SK-N-MC (cell line): Measurements from ENCODE around the gene SLC5A9.

ENCODE experiments used
- DNase-seq: peaks from one replicate; pipeline ENCODE4 v3.0.0-alpha.2; 2011; ENCODE audit warnings: low read depth, low spot score
- H3K27ac ChIP-seq: fragments of 200-600 bp; sonication (generic); 2 replicates; pipeline ENCODE4 v1.5.1; 2016; ENCODE audit warnings: mixed run types
- H3K36me3 ChIP-seq: fragments of 200-600 bp; sonication (generic); 2 replicates; pipeline ENCODE4 v1.6.1; 2017; ENCODE audit warnings: antibody characterized with exemption, low read length, mixed read lengths; ENCODE audit not compliant: insufficient read depth
- H3K4me3 ChIP-seq: fragments of 200-600 bp; sonication (generic); 2 replicates; pipeline ENCODE4 v1.5.1; 2016
- H3K9ac ChIP-seq: fragments of 200-600 bp; sonication (generic); 2 replicates; pipeline ENCODE4 v1.8.0; 2017; ENCODE audit warnings: mixed run types, mixed read lengths; ENCODE audit not compliant: insufficient read length
- H3K9me3 ChIP-seq: fragments of 200-600 bp; sonication (generic); 2 replicates; pipeline ENCODE4 v1.6.1; 2017; ENCODE audit warnings: low read depth, mild to moderate bottlenecking, antibody characterized with exemption, low read length, moderate library complexity, mixed read lengths
- EZH2 ChIP-seq: fragments of 200-600 bp; sonication (generic); IDR thresholded peaks from one replicate; pipeline ENCODE4 v1.6.1; 2017; ENCODE audit warnings: antibody characterized with exemption
- FOXP2 ChIP-seq: optimal IDR thresholded peaks from 2 replicates; pipeline ENCODE3; 2011; ENCODE audit warnings: mild to moderate bottlenecking, moderate library complexity; ENCODE audit not compliant: insufficient read depth; ENCODE audit errors: extremely low read length, control extremely low read depth
- POLR2AphosphoS5 ChIP-seq: IDR thresholded peaks from 2 replicates; pipeline ENCODE4 v1.6.1; 2012; ENCODE audit warnings: mild to moderate bottlenecking, low read depth, low read length, borderline replicate concordance

Gene SLC5A9

DNA sequence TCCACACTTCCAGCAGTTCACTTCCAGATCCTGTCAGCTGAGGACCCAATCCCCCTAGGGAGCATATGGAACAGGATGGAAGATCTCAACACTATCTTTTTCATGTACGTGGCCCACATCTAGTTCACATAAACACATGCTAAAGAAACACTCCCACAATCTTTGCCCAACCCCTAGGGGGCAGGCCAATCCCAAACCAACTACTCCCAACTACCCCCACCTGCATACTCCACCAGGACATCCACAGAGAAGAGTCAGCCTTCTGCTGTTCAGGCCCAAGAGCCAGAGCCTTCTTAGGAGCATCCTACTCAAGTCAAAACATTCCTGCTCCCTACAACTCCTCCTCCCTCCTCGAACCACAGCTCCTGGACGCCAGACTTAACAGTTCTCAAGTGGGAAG, 5.6 kb upstream of the SLC5A9 start:
- Histone ChIP-seq H3K9me3 (no peaks in the 10 kb centered on the region), H3K9ac (no peak overlapping the region), H3K4me3 (no peak overlapping the region), H3K27ac (no peak overlapping the region), H3K36me3 (no peaks in the 10 kb centered on the region)
- DNase-seq, result no peak
- no peak for TF ChIP-seq EZH2
- no peak for TF ChIP-seq FOXP2
- no peak for TF ChIP-seq POLR2AphosphoS5

DNA sequence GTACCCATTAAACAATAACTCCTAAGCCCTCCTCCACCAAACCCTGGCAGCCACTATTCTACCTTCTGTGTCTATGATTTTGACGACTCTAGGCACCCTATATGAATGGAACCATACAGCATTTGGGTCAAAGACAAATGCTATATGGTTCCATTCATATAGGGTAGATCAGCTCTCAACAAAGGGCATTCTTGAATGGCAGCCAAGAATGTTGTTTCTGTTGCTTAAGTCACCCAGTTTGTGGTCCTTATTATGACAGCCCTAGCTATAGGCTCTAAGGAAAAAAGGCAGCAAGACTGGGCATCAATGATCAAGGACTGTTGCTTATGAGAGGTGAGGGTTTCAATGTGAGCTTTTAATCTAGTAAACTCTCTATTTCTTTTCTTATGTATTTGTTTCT, 4.7 kb upstream of the SLC5A9 start:
- H3K9me3 ChIP-seq, result no peaks in the 10 kb centered on the region
- DNase-seq, result no peak
- no peak overlapping the region for H3K9ac ChIP-seq
- no peaks in the 10 kb centered on the region for H3K36me3 ChIP-seq
- no peak overlapping the region for H3K27ac ChIP-seq
- no peak for TF ChIP-seq POLR2AphosphoS5
- TF ChIP-seq EZH2, result no peak
- no peak for TF ChIP-seq FOXP2
- H3K4me3 ChIP-seq, result no peak overlapping the region

DNA sequence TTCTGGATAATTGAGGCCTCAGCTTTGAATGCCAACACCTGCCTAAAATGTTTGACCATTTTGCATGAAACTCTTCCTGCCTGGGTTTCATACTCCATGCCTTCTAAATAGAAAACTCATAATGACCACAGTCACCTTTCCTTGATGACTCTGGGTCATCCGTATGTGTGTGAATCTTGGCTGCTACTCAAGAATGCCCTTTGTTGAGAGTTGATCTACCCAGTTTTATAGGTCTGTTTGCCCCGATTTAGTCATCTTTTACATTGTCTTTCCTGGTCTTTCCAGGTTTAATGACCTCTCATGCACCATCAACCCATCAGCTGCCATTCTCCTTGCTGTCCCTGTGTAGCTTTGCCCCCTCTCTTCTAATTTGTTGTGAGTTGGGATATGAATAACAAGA, 2.7 kb upstream of the SLC5A9 start:
- no peak overlapping the region for H3K4me3 ChIP-seq
- H3K9me3 ChIP-seq, result no peaks in the 10 kb centered on the region
- DNase-seq, result no peak
- no peak for TF ChIP-seq EZH2
- no peak for TF ChIP-seq FOXP2
- no peak for TF ChIP-seq POLR2AphosphoS5
- no peak overlapping the region for H3K27ac ChIP-seq
- H3K9ac ChIP-seq, result no peak overlapping the region
- H3K36me3 ChIP-seq, result no peaks in the 10 kb centered on the region

DNA sequence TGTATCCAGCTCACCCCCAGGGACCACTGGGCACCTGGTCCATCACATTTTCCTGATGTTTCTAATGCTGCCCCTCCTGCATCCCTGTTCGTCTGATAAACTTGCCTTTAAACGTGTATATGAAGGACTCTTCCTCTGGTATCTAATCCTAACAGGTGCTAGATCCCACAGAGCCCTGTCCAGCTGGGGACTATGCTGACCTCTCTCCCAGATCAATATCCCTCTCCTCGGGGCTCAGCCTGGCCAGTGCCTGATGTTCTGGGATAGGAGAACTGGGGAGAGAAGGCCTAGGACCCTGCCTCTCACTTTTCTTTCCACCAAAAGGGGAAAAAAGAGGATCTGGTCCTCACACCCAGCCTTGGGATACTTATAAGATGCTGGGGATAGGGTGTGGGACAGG, 1.4 kb upstream of the SLC5A9 start:
- Histone ChIP-seq H3K4me3 (no peak overlapping the region), H3K9me3 (no peaks in the 10 kb centered on the region), H3K9ac (no peak overlapping the region), H3K36me3 (no peaks in the 10 kb centered on the region), H3K27ac (no peak overlapping the region)
- TF ChIP-seq POLR2AphosphoS5 (no peak), EZH2 (no peak), FOXP2 (no peak)
- DNase-seq, result no peak

DNA sequence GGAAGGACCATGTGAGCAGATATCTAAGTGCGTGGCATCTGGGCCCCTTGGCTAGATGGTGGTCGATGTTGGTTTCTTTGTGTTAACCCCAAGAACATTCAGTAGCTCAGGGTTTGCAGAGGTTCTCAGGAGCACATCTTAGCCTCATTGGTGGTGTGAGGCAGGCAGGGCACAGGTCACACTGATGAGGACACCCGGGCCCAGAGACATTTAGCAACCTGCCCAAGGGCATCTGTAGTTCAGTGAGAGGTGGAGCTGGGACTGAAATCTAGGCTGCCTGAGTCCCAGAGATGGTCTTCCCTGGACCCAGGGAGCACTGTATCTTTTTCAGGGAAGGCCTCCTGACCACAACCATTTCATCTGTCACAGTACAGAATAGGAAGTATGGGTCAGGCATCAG, 859 bp upstream of the SLC5A9 start:
- no peak for DNase-seq

DNA sequence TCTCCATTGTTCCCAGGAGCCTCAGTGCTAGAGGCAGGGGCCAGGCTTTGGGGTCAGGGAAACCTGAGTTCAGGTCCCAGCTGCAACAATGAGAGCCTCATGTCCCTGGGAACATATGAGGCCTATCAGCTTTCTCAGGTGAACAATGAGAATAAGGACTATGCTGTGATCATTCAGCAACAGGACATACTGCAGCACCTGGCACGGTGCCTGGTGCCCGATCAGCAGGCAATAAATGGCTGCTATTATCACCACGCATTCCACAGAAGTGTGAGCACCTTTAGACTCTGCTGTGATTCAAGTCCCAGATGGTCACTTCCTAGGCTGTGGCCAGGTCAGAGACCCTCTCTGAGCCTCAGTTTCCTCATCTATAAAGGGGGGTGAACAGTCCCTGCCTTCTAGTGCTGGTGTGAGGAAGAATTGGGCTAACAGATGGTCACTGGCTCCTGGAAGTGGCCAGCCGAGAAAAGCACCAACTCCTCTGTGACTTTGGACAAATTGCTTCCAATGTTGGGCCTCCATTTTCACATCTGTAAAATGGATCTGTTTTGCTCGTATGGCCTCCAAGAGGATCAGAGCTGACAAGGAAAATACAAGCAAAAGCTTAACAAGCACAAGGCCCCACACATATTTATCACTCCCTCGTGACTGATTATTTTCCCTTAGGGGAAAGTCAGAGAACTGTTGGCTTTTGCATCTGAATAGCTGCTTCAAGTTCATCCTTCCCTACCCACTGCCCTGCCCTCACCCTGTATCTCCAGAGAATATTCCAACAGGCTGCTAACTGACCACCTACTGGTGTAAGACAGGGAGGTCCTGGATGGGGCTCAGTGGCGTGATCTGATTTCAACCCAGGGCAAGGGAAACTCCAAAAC, 1.1 kb downstream of the SLC5A9 start:
- Histone ChIP-seq H3K27ac (no peak overlapping the region), H3K36me3 (no peaks in the 10 kb centered on the region), H3K4me3 (no peak overlapping the region), H3K9ac (no peak overlapping the region), H3K9me3 (no peaks in the 10 kb centered on the region)
- TF ChIP-seq POLR2AphosphoS5, result no peak
- no peak for TF ChIP-seq EZH2
- TF ChIP-seq FOXP2, result no peak
- no peak for DNase-seq

More for the DNA sequence above, 859 bp upstream of the SLC5A9 start:
- H3K4me3 ChIP-seq, result no peak overlapping the region
- TF ChIP-seq FOXP2 (no peak), EZH2 (no peak), POLR2AphosphoS5 (no peak)
- H3K36me3 ChIP-seq, result no peaks in the 10 kb centered on the region
- H3K9me3 ChIP-seq, result no peaks in the 10 kb centered on the region
- no peak overlapping the region for H3K9ac ChIP-seq
- H3K27ac ChIP-seq, result no peak overlapping the region

DNA sequence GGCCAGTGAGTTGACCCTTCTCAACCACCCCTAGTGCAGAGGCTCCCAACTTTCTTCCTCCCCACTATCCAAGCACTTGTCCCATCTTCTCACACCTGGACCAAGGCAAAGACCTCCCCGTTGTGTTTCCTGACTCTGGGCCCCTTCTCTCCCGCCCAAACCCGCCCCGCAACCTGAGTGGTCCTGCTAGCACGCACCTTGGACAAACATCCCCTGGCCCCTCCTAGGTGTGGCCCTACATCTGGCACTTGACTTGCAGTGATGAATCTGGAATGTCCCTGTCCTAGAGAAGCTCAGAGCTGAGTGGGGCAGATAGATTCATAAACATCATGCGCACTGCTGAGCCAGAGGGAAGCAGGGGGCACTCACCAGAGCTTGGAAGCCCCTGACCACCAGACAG, 2.3 kb downstream of the SLC5A9 start:
- no peak for TF ChIP-seq FOXP2
- no peak for TF ChIP-seq POLR2AphosphoS5
- no peak for TF ChIP-seq EZH2
- Histone ChIP-seq H3K27ac (no peak overlapping the region), H3K4me3 (no peak overlapping the region), H3K36me3 (no peaks in the 10 kb centered on the region), H3K9me3 (no peaks in the 10 kb centered on the region), H3K9ac (no peak overlapping the region)
- DNase-seq, result no peak

DNA sequence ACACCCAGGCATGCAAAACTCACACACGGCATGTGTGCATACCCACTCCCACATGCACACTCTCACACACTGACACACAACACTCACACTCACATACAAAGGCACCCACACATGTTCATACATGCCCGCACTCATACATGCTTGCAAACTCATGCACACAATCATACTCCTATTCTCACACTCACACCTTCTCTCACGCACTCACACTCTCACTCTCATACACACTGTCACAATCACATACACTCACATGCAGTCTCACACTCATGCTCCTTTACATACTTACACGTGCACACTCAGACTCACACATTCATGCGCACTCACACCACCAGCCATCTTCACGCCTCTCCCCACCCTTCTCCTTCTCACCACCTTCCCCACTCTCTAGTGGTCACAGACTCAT, 3.1 kb downstream of the SLC5A9 start:
- no peaks in the 10 kb centered on the region for H3K9me3 ChIP-seq
- no peaks in the 10 kb centered on the region for H3K36me3 ChIP-seq

More for the DNA sequence above, 3.1 kb downstream of the SLC5A9 start:
- no peak for TF ChIP-seq EZH2
- no peak for TF ChIP-seq POLR2AphosphoS5
- no peak for TF ChIP-seq FOXP2
- H3K27ac ChIP-seq, result no peak overlapping the region
- H3K4me3 ChIP-seq, result no peak overlapping the region
- H3K9ac ChIP-seq, result no peak overlapping the region
- no peak for DNase-seq
